Measurements from ENCODE around the gene TMPRSS5. TPM values are rescaled to one million over a fixed set of nuclear protein-coding genes. Genes with fewer than 3 reads are reported as not detected.

Gene TMPRSS5
- total RNA-seq, 1 experiment from 2014 or later = 0.07 TPM

DNA sequence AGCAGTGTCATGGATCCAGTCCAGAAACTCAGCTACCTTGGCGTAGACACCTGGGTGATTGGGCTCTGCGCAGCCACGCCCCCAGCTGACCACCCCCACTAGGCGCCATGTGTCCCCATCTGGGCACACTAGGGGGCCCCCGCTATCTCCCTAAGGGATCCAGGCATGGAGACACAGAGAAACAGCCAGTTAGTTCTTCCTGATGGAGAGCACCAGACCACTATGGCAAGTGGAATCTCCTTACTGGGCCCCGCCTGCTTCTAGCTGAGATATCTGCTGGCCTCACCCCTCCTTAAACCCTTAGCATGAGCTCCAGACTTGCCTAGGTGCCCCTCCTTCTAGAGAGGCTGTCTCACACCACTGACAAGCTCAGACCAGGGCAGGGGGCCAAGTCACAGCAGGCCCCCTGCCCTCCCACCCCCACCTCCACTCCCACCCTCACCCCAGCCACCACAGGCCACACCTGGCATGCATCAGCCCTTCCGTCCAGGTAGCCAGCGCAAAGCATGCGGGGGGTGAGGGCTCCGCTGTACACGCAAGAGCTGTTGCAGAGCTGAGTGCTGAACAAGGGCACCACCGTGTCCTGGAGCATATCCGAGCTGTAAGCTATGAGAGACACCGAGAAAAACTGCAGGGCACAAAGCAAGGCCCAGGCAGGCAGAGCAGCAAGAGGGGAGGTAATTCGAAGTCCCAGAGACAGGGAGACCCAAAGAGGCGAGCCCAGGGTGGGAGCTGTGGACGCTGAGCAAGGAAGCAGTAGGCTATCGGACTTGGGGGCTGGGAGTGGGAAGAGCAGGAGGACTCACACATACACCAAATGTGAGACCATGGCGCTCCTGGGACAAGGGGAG, 16.1 kb downstream of the TMPRSS5 start:
- Histone ChIP-seq H3K4me1 (ENCODE audit: insufficient read depth, low read length) (peaks cover 19% of the 10 kb centered on the region), H4K20me1 (ENCODE audit: low read length) (no peaks in the 10 kb centered on the region), H3K9ac (ENCODE audit: low read length) (peak overlapping the region; percentile 37), H3K9me3 (ENCODE audit: low read length) (no peaks in the 10 kb centered on the region), H3K79me2 (ENCODE audit: low read length) (no peaks in the 10 kb centered on the region), H3K4me2 (ENCODE audit: low read length) (peak overlapping the region; percentile 23; the same call in 1 of the 2 replicates), H3K4me3 (ENCODE audit: low read length) (no peak overlapping the region), H3K27ac (ENCODE audit: low read length) (peak overlapping the region; percentile 60), H2AFZ (ENCODE audit: low read length) (peak overlapping the region; percentile 70), H3F3A (ENCODE audit: low read length, unreplicated experiment) (no peaks in the 10 kb centered on the region), H3K27me3 (ENCODE audit: low read length) (no peaks in the 10 kb centered on the region), H3K36me3 (ENCODE audit: low read depth, low read length) (no peaks in the 10 kb centered on the region), H3K9me2 (replicated peaks; ENCODE audit: low read length) (no peaks in the 10 kb centered on the region)
- DNase-seq (no peak), ATAC-seq (peak; percentile 18)
- TSS peak; percentile 82 for BruUV-seq (replicated peaks)
- intact Hi-C loops (cut with micrococcal nuclease) = loop anchor here (1.0 kb wide), 2 partner anchors 22 to 26 kb away; no protein-coding TSS in a partner anchor
- TF ChIP-seq EZH2 (IDR thresholded peaks at IDR 0.05; ENCODE audit: low read length, unreplicated experiment) (no peak), EZH2phosphoT487 (IDR thresholded peaks at IDR 0.05; ENCODE audit: borderline replicate concordance, low read length) (no peak)
- TF ChIP-seq, protein P1, sequence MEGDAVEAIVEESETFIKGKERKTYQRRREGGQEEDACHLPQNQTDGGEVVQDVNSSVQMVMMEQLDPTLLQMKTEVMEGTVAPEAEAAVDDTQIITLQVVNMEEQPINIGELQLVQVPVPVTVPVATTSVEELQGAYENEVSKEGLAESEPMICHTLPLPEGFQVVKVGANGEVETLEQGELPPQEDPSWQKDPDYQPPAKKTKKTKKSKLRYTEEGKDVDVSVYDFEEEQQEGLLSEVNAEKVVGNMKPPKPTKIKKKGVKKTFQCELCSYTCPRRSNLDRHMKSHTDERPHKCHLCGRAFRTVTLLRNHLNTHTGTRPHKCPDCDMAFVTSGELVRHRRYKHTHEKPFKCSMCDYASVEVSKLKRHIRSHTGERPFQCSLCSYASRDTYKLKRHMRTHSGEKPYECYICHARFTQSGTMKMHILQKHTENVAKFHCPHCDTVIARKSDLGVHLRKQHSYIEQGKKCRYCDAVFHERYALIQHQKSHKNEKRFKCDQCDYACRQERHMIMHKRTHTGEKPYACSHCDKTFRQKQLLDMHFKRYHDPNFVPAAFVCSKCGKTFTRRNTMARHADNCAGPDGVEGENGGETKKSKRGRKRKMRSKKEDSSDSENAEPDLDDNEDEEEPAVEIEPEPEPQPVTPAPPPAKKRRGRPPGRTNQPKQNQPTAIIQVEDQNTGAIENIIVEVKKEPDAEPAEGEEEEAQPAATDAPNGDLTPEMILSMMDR (conservative IDR thresholded peaks at IDR 0.05; ENCODE audit: low read depth, low read length) = no peak
- ChIA-PET POLR2A (ENCODE audit: unreplicated experiment) (interaction anchor here (1.0 kb wide), 1 partner anchor 22 kb away, joined by 4 read pairs; no protein-coding TSS in a partner anchor), CTCF (interaction anchor here (0.6 kb wide), 1 partner anchor 442 kb away, joined by 4 read pairs; no protein-coding TSS in a partner anchor)

DNA sequence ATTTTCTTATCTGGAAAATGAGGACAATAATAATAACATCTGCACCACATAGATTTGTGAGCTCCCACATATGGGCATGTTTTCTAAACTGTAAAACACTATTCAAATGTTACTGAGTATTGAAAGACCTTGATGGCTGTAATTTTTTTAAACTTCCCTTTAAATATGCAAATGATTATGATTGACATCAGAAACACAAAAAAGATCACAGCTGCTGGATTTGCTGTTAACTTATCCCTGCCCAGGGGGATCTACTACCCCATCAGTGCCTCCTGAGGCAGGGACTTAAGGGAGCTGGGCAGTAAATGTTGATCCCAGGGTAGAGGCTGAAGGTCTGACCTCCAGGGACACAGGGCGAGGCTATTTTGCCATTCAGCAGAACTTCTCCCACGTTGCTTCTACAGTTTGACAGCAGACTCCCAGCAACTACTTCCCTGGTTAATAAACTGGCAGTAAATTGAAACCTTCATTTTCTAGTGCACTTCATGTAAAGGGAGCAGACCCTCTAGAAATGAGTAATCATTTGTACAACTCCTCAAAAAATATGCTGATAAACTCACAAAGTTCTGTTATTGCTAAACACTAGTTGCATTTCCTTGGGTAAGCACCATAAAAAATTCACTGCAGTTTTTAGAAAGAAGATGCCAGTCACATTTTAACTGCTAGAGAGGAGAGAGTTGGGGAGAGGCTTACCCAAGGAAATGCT, 20.3 kb downstream of the TMPRSS5 start:
- no peak overlapping the region for H3K9ac ChIP-seq (ENCODE audit: low read length)
- TF ChIP-seq EZH2 (IDR thresholded peaks at IDR 0.05; ENCODE audit: low read length, unreplicated experiment) = no peak
- no peak for TF ChIP-seq EZH2phosphoT487 (IDR thresholded peaks at IDR 0.05; ENCODE audit: borderline replicate concordance, low read length)
- TF ChIP-seq, protein P1 (conservative IDR thresholded peaks at IDR 0.05; ENCODE audit: low read depth, low read length) = no peak
- H3K4me2 ChIP-seq (ENCODE audit: low read length) = no peak overlapping the region
- H3K27ac ChIP-seq (ENCODE audit: low read length) = no peak overlapping the region
- H4K20me1 ChIP-seq (ENCODE audit: low read length) = no peaks in the 10 kb centered on the region
- H3K79me2 ChIP-seq (ENCODE audit: low read length) = no peaks in the 10 kb centered on the region
- H3K9me2 ChIP-seq (replicated peaks; ENCODE audit: low read length) = no peaks in the 10 kb centered on the region
- intact Hi-C loops (cut with micrococcal nuclease) = no loop called here
- DNase-seq = no peak
- H3K27me3 ChIP-seq (ENCODE audit: low read length) = no peaks in the 10 kb centered on the region
- POLR2A ChIA-PET (ENCODE audit: unreplicated experiment) = no interaction called here
- peaks cover 25% of the 10 kb centered on the region for H3K4me1 ChIP-seq (ENCODE audit: insufficient read depth, low read length)
- no peaks in the 10 kb centered on the region for H3K36me3 ChIP-seq (ENCODE audit: low read depth, low read length)
- H3K4me3 ChIP-seq (ENCODE audit: low read length) = no peak overlapping the region
- H3K9me3 ChIP-seq (ENCODE audit: low read length) = no peaks in the 10 kb centered on the region
- no peak for ATAC-seq
- H2AFZ ChIP-seq (ENCODE audit: low read length) = no peak overlapping the region
- BruUV-seq (replicated peaks) = no TSS peak
- CTCF ChIA-PET = no interaction called here
- no peaks in the 10 kb centered on the region for H3F3A ChIP-seq (ENCODE audit: low read length, unreplicated experiment)

Data from PC-3 (cell line).